Measurements from ENCODE around the gene SERPINE3.

Gene SERPINE3

GRCh38 chr13:51339354-51339753, at the start of gene SERPINE3:
Gene SERPINE3, plus strand, starts transcription at chr13:51339691. Its CDS starts 1,401 bp downstream, at chr13:51341092.
- DNase-seq = no peak
- Mint-ChIP-seq H3K4me1 (peaks cover 10% of the 10 kb centered on the region), H3K27ac (no peak within 1 kb of the TSS), H3K36me3 (ENCODE audit: low read depth) (no peaks in the 10 kb centered on the region), H3K4me3 (no peak within 1 kb of the TSS), H3K27me3 (ENCODE audit: low read depth, poor library complexity) (peaks cover 23% of the 10 kb centered on the region), H3K9me3 (no peaks in the 10 kb centered on the region)
- TF ChIP-seq CTCF (IDR thresholded peaks at IDR 0.05) = no peak

DNA sequence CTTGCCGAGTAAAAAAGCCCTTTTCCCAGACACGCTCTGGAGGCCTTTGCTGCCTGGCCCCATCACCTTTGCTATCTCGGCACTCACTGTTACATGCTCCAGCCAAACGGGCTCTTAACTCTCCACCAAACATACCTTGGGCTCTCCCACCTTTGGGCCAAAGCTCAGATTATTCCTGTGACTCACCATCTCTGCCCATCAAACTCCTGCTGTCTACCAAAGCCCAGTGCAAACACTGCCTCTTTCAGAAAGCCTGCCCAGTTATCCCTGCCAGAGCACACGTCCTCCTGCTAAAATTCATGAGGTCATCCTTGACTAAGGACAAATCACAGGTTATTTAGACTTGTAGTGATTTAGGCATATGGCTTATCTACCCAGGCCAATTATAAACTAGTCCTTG, 48.1 kb upstream of the SERPINE3 start:
- DNase-seq = no peak
- no peaks in the 10 kb centered on the region for H3K9me3 Mint-ChIP-seq
- no peak overlapping the region for H3K27ac Mint-ChIP-seq
- H3K27me3 Mint-ChIP-seq (ENCODE audit: low read depth, poor library complexity) = peaks cover 13% of the 10 kb centered on the region
- no peaks in the 10 kb centered on the region for H3K36me3 Mint-ChIP-seq (ENCODE audit: low read depth)
- H3K4me3 Mint-ChIP-seq = no peak overlapping the region
- H3K4me1 Mint-ChIP-seq = peaks cover 9% of the 10 kb centered on the region
- no peak for TF ChIP-seq CTCF (IDR thresholded peaks at IDR 0.05)

DNA sequence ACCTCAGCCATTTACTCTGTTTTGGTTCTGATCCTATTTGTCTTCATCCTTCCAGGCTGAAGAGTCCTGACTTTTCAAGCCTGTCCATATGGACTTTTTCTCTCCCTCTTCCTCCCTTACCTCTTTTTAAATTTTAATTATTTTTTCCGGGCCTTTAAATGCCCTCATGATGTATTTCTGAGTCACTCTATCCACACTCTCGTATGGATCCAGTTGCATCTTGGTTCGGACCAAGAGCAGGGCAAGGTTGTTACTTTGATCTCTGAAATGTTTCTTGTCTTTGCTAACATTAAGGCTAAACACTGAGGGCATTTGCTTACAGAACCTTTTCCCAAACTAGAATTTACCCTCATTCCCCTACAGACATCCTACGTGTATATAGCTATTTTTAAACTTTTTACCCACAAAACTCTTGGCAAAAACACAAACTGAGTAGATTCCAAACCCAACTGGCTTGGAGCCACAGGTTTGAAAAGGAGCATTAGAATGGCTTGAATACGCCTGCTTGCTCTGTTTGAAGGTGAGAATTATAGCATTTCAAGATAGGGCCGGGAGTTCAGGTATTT, 47.4 kb upstream of the SERPINE3 start:
- no peak for DNase-seq
- Mint-ChIP-seq H3K27ac (no peak overlapping the region), H3K9me3 (no peaks in the 10 kb centered on the region), H3K4me1 (peaks cover 9% of the 10 kb centered on the region), H3K36me3 (ENCODE audit: low read depth) (no peaks in the 10 kb centered on the region), H3K27me3 (ENCODE audit: low read depth, poor library complexity) (peaks cover 10% of the 10 kb centered on the region), H3K4me3 (no peak overlapping the region)
- no peak for TF ChIP-seq CTCF (IDR thresholded peaks at IDR 0.05)

DNA sequence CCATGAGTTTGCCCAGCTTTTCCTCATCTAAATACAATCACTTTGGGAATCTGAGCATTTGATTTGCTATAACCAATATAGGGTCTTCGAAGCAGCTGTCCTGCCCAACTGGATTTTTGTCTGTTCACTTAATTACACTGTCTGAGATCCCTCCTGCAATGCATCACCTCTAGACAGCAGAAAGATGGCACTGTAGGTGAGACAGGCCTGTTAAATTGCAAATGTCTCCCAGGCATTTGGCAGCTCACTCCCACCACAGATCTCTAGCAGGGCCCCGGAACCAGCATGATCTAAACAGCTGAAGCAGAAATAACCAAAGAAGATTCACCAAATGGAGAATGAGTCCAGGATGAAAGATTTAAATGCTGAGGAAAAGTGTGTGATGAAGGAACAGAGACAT, 41.9 kb upstream of the SERPINE3 start:
- Mint-ChIP-seq H3K36me3 (ENCODE audit: low read depth) (no peaks in the 10 kb centered on the region), H3K4me1 (peaks cover 8% of the 10 kb centered on the region), H3K27me3 (ENCODE audit: low read depth, poor library complexity) (peaks cover 4% of the 10 kb centered on the region), H3K27ac (no peak overlapping the region), H3K4me3 (no peak overlapping the region), H3K9me3 (no peaks in the 10 kb centered on the region)
- TF ChIP-seq CTCF (IDR thresholded peaks at IDR 0.05) = no peak
- no peak for DNase-seq

GRCh38 chr13:51298812-51299211, 40.7 kb upstream of the SERPINE3 start:
- no peak overlapping the region for H3K27ac Mint-ChIP-seq
- TF ChIP-seq CTCF (IDR thresholded peaks at IDR 0.05) = no peak

DNA sequence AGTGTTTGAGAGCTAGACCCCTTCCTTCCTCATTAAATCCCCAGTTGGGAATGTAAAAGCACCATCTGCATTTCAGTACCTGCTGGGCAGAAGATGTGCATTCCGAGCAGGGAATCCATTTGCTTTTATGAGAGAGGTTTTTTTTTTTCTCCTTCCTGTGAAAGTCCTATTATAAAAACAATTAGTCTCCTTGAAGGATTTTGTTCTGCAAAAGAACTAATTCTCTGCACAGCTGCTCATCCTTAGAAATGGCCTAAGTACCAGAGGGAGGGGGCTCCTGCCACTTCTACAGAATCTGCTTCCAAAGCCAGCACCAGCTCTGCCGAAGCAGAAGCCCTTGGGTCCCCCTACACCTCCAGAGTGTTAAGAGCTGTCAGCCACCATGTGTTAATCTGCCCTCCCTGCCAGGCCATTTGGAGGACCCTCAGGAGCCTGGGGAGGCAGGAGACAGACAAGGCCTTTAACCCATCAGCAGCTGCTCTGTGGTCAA, 36.4 kb upstream of the SERPINE3 start:
- DNase-seq = no peak
- no peaks in the 10 kb centered on the region for H3K9me3 Mint-ChIP-seq
- no peak overlapping the region for H3K27ac Mint-ChIP-seq
- no peak for TF ChIP-seq CTCF (IDR thresholded peaks at IDR 0.05)
- H3K36me3 Mint-ChIP-seq (ENCODE audit: low read depth) = no peaks in the 10 kb centered on the region
- H3K27me3 Mint-ChIP-seq (ENCODE audit: low read depth, poor library complexity) = no peaks in the 10 kb centered on the region
- no peak overlapping the region for H3K4me3 Mint-ChIP-seq
- H3K4me1 Mint-ChIP-seq = peaks cover 8% of the 10 kb centered on the region

More at GRCh38 chr13:51298812-51299211, 40.7 kb upstream of the SERPINE3 start:
- Mint-ChIP-seq H3K36me3 (ENCODE audit: low read depth) (no peaks in the 10 kb centered on the region), H3K4me1 (peaks cover 8% of the 10 kb centered on the region), H3K27me3 (ENCODE audit: low read depth, poor library complexity) (peaks cover 4% of the 10 kb centered on the region), H3K9me3 (no peaks in the 10 kb centered on the region), H3K4me3 (no peak overlapping the region)
- DNase-seq = no peak

All from nephron progenitor cell (in vitro differentiated cells).